Stimulated activated CD4-positive, alpha-beta T cell treated with anti-CD3 and anti-CD28 coated beads, Interleukin-15, amount 100 ng/mL, for 24 hours (primary cell): ENCODE results near the gene TRABD2B.

Experiments
- DNase-seq: peaks from one replicate; pipeline ENCODE4 v3.0.0-alpha.2; 2020

Gene TRABD2B

GRCh38 chr1:47712596-47713299 is 284.4 kb downstream of the TRABD2B start:
- DNase-seq = no peak

- no peak for DNase-seq
Observed at GRCh38 chr1:47711848-47712492, 285.2 kb downstream of the TRABD2B start.

GRCh38 chr1:47711184-47711847 is 285.9 kb downstream of the TRABD2B start:
- no peak for DNase-seq
